Activated T-cell treated with anti-CD3 and anti-CD28 coated beads for 24 hours (primary cell): Measurements from ENCODE around the gene FRY.
"Not testable (repeated sequence)": the region's sequence is repeated elsewhere in the genome, so short reads cannot be mapped to it uniquely, and the experiment has no call there.

Experiments used
- DNase-seq: peaks from one replicate; pipeline ENCODE4 v3.0.0-alpha.2; 2020; ENCODE audit warnings: low read depth

FRY gene

GRCh38 chr13:32031025-32031814, at the start of gene FRY:
Gene FRY (plus strand): TSS chr13:32031774. CDS start chr13:32031796, 22 bp downstream.
- peak; percentile 9 for DNase-seq

DNA sequence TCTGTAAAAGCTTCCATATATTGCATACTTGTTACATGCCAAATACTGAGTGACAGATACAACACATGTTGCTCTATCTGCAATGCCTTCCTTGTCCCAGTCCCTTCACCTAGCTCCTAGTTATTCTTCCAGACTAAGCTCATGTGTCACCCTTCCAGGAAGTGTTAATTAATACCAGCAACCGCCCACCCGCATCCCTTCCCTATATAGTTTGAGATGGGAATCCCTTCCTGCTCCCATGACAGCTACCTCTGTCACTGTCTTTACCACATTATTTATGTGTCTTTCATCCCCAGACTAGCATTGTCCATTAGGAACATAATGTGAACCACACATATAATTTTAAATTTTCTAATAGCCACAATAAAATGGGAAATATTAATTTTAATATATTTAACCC, 49.5 kb upstream of the FRY start:
- no peak for DNase-seq

- DNase-seq: no peak
These were observed 49.0 kb upstream of the FRY start for GRCh38 chr13:31982540-31982939.

DNA sequence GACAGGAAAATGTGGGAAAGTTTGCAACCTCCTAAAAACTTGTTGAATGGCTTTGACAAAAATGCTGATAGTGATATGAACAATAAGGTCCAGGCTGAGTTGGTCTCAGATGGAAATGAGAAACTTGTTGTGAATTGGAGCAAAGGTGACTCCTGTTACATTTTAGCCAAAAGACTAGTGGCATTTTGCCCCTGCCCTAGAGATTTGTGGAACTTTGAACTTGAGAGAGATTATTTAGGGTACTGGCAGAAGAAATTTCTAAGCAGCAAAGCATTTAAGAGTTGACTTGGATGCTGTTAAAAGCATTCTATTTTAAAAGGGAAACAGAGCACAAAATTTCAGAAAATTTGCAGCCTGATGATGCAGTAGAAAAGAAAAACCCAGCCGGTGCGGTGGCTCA, 47.9 kb upstream of the FRY start:
- DNase-seq: not testable (repeated sequence)

DNA sequence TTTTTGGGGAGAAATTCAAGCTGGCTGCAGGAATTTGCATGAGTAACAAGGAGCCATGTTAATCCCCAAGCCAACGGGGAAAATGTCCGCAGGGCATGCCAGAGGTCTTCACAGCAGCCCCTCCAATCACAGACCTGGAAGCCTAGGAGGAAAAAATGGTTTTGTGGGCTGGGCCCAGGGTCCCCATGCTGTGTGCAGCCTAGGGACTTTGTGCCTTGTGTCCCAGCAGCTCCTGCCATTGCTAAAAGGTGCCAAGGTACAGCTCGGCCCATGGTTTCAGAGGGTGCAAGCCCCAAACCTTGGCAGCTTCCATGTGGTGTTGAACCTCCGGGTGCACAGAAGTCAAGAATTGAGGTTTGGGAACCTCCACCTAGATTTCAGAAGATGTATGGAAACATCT, 47.2 kb upstream of the FRY start:
- DNase-seq: not testable (repeated sequence)

- DNase-seq: no peak
These were observed 44.7 kb upstream of the FRY start for GRCh38 chr13:31986676-31987470.

- DNase-seq: no peak
These were observed 43.9 kb upstream of the FRY start for GRCh38 chr13:31987535-31988170.

DNA sequence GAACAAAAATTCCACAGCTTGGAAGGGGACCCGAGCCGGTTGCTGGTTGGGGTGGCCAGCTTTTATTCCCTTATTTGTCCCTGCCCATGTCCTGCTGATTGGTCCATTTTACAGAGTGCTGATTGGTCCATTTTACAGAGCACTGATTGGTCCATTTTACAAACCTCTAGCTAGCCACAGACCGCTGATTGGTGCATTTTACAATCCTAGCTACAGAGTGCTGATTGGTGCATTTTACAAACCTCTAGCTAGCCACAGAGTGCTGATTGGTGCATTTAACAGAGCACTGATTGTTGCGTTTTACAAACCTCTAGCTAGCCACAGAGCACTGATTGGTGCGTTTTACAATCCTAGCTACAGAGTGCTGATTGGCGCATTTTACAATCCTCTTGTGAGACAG, 37.2 kb upstream of the FRY start:
- not testable (repeated sequence) for DNase-seq

GRCh38 chr13:31996601-31997000, 35.0 kb upstream of the FRY start:
- DNase-seq: no peak

GRCh38 chr13:31997641-31998040, 33.9 kb upstream of the FRY start:
- DNase-seq: no peak

DNA sequence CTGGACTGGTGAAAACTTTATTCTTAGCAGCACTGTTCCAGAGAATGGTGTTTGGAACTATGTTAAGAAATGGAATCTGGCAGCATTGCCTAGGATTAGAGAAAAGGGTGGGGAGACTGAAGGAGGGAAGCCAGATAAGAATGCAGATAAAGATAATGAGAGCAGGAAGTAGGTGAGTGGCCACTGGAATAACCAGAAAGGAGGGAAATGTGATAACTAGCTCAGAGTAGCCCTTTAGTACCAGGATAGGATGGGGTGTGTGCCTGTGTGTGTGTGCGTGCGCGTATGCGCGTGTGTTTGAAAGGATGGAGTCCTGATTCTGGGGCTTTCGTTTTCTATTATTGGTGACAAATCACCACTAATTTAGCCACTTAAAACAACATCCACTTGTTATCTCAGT, 33.4 kb upstream of the FRY start:
- DNase-seq: no peak

DNA sequence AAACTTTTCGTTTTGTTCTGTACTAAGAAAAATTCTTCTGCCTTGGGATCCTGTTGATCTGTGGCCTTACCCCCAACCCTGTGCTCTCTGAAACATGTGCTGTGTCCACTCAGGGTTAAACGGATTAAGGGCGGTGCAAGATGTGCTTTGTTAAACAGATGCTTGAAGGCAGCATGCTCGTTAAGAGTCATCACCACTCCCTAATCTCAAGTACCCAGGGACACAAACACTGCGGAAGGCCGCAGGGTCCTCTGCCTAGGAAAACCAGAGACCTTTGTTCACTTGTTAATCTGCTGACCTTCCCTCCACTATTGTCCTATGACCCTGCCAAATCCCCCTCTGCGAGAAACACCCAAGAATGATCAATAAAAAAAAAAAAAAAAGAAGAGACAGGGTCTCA, 30.8 kb upstream of the FRY start:
- not testable (repeated sequence) for DNase-seq

DNA sequence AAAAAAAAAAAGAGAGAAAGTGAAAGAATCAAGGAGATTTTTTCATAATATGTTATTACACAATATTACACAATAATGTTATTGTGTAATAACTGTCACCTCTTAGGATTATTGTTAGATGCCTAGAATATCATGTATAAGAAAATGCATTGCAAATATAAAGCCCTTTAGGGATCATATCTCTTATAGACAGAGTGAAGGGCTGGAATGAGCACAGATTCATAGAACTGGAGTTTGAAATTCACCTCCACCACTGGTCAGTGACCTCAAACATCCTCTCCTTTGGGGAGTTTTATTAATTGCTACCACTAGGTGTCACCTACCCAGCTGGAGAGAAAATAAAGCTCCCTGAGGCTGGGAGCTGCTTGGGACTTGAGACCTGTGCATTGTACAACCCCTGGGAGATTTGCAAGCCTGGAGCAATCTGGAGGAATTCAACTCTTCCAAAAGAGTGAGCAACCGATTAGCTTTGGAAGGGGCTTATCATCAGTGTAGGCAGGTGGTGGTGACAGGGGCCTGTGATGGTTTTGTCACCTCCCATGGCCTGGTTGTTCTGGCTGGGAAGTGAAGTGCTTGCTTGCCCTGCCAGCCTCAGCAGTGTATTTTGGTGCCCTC, 30.3 kb upstream of the FRY start:
- no peak for DNase-seq

DNA sequence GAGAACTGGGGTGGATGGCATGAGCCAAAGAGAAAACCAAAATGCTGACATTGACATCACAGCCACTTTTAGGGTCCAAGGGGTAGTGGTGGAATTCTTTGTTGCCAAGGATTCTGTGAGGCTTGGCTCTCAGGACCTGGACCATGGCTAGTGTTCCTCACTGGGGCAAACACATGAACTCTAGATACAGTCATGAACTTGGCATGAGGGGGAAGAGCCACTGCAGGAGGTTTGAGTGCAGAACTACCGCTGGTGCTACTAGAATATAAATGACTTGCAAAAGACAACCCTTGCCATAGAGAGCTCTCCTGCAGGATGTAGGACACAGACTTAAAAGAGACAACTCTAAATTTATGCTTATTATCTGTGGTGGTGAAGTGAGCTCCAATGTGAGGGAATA, 29.8 kb upstream of the FRY start:
- no peak for DNase-seq

DNA sequence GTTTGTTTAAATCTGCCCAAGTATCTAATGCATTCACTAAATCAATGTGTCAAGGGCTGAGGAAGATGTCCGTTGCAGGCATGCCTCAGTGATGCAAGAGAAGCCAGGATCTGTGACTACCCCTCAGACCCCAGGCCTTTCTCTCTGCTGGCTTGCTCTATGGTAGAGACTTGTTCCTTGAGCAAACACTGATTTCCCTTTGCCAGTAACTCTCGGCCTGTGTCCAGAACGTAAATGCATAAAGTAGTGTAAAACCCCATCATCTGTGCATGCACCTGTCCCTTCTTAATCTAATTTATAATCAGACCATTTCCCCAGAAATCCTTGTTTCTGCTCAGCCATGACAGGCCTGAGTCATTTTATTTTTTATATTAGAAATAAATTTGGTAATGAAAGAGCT, 28.7 kb upstream of the FRY start:
- DNase-seq: no peak

DNA sequence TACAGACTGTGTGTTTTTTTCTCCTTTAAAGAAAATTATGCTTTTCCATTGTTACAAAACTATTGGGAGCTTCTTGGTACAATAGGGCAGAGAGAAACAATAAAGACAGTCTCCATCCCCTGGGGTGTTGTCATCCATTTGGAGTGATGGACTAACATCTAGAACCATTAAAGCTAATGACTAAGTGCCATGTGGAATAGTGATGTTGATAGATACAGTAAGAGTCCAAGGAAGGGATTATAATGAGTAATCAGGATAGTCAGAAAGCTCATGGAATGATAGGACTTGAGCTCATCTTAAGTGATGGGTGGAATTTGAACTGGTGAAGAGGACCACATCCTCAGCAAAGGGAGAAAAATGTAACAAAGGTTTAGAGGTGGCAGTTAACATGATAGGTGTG, 24.1 kb upstream of the FRY start:
- DNase-seq: no peak

DNA sequence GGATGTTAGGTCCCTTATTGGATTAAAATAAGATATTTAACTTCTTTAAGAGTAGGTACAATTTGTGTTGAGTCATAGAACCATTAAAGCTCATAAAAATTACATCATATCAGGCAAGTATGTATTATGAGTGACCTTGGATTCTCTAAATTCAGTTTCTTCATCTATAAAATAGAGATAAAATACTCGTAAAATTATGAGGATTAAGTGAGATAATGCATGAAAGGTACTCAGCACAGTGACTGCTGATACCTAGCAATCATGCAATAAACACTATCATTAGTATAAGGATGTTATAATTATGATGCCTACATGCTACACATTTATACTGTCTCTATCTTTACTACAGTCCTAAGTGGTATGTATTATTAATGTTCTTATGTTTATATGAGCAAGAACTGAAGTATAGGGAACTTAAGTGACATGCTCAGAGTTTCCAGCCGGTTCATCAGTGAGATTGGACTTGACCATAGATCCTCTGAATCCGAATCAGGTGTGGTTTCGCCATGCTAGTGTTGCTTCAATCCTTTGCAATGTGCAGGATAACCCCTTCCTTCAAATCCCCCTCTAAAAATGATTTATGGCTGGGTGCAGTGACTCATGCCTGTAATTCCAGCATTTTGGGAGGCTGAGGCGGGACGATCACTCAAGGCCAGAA, 22.9 kb upstream of the FRY start:
- DNase-seq: no peak

DNA sequence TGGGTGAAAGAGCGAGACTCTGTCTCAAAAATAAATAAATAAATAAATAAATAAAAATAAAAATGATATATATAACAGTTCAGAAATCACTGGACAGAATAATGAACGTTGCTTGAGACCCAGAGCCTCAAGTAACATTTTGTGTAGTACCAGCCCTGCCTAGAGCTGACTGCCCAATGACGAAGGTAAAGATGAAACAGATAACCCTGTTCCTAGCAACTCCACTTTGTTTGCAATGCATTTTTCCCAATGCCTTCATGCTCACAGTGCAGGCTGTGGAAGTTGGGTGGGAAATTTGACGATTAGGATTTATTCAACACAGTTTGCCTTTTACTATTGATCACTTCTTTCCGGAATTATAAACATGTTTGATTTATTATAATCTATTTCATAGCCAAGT, 22.2 kb upstream of the FRY start:
- no peak for DNase-seq

DNA sequence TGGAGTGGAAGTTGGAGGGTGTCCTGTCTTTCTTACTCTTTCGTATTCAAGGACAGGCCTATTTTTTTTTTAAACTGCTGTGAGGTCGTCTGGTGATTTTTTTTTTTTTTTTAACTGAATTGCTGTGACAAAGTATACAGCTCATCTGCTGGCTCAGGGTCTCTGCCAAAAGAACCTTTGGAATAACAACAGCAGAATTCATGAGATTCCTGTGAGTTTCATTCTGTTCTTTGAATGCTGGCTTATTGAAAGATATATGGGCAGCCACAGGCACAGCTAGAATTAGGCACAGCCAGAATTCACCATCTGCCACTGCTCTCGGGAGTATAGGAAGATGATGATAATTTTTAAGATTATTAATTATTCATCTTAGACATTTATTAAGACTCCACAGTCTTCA, 21.4 kb upstream of the FRY start:
- no peak for DNase-seq

DNA sequence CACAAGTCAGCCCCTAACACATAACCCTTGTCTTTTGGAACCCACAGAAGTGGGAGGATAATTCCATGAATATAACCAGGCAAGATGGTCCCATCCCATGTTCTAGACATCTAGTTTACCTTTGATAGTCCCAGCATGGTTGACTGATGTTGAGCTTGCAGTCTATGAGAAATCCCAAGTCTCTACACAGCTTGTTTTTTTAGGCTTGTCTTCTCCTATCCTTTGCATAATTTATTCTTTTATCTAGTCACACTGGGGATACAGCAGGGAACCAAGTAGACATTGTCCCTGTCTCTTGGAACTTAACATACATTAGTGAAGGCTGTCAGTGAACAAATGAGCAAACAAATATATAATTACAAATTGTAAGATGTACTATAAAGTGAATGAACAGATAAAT, 19.6 kb upstream of the FRY start:
- no peak for DNase-seq

DNA sequence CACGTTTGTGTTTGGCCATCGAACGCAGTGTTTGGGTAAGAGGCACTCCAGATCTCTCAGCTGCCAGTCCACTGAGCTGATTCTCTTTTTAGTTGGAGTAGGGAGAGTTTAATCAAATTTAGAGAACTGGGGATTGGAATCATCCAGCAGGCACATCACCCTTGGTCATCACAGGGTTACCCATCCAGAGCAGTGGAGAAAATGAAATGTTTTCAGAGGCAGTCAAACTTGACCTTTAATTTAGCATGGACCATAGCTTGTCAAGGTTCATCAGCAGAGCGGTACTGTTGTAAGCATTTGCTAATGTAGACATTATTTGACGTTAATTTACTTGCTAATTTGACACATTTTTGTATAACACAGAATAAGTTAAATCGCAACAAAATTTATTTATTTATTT, 18.4 kb upstream of the FRY start:
- DNase-seq: no peak

DNA sequence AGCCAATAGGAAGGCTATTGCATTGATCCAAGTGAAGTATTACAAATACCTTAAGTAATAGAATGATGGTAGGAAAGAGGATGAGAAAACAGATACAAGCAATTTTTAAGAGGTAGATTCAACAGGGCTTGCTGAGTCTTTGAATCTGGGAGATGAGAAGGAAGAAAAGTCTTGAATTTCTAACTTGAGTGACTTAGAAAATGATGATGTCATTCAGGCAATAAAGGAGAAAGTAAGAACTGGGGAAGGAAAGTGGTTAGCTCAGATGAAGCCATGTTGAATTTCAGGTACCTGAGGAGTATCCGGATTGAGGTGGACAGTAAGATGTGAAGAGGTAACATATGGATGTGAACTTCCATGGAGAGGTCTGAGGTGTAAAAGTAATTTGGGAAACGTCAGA, 15.5 kb upstream of the FRY start:
- DNase-seq: no peak
